A673 (cell line): ENCODE measurements around the gene IGF1R. TPM values are rescaled to one million over a fixed set of nuclear protein-coding genes. Genes with fewer than 3 reads are reported as not detected.

ENCODE experiments used
- BruUV-seq: library from RNA; stranded (reverse); fragments of 400-500 nt; replicated peaks from 2 replicates; lab custom pipeline; 2021; lab: Mats Ljungman, UMichigan
- CTCF ChIA-PET: fragments of 300-600 bp; sonication (Branson Sonifier 250); formaldehyde crosslinking; loops from one replicate; lab custom pipeline; 2022; ENCODE audit warnings: antibody characterized with exemption; lab: Charles Lee
- POLR2A ChIA-PET: fragments of 300-600 bp; sonication (Branson Sonifier 250); formaldehyde crosslinking; loops from one replicate; lab custom pipeline; 2022; ENCODE audit warnings: antibody characterized with exemption; ENCODE audit not compliant: low non-redundant PET; lab: Charles Lee
- DNase-seq: peaks from one replicate; pipeline ENCODE4 v3.0.0-alpha.2; 2015; ENCODE audit warnings: low spot score
- H3K27ac ChIP-seq: fragments of 200-600 bp; sonication (generic); 2 replicates; pipeline ENCODE4 v1.5.1; 2016; ENCODE audit warnings: mixed run types, low read depth, mild to moderate bottlenecking, mixed read lengths, antibody characterized with exemption, low read length; ENCODE audit not compliant: poor library complexity, severe bottlenecking
- H3K27me3 ChIP-seq: fragments of 200-600 bp; sonication (generic); replicated peaks from 2 replicates; pipeline ENCODE4 v1.6.1; 2017; ENCODE audit warnings: mixed run types, low read depth, mild to moderate bottlenecking, mixed read lengths, antibody characterized with exemption, low read length; ENCODE audit not compliant: insufficient read depth, poor library complexity
- H3K36me3 ChIP-seq: fragments of 200-600 bp; sonication (generic); 2 replicates; pipeline ENCODE4 v1.6.1; 2016; ENCODE audit warnings: mixed run types, mild to moderate bottlenecking, mixed read lengths, antibody characterized with exemption, low read length; ENCODE audit not compliant: insufficient read depth, poor library complexity, severe bottlenecking
- H3K4me1 ChIP-seq: fragments of 200-600 bp; sonication (generic); 2 replicates; pipeline ENCODE4 v1.6.1; 2017; ENCODE audit warnings: mixed run types, mild to moderate bottlenecking, mixed read lengths, antibody characterized with exemption, low read length; ENCODE audit not compliant: insufficient read depth, poor library complexity, severe bottlenecking
- H3K4me3 ChIP-seq: fragments of 200-600 bp; sonication (generic); 2 replicates; pipeline ENCODE4 v1.5.1; 2016; ENCODE audit warnings: low read depth, mixed run types, mild to moderate bottlenecking, mixed read lengths, low read length; ENCODE audit not compliant: poor library complexity, severe bottlenecking
- H3K9me3 ChIP-seq: fragments of 200-600 bp; sonication (generic); 2 replicates; pipeline ENCODE4 v1.6.1; 2016; ENCODE audit warnings: mixed run types, low read depth, mild to moderate bottlenecking, mixed read lengths, antibody characterized with exemption, low read length; ENCODE audit not compliant: poor library complexity, severe bottlenecking
- EZH2 ChIP-seq: fragments of 200-600 bp; sonication (generic); IDR thresholded peaks from 2 replicates; pipeline ENCODE4 v1.6.1; 2017; ENCODE audit warnings: borderline replicate concordance, low read depth, mild to moderate bottlenecking, mixed read lengths, antibody characterized with exemption, low read length; ENCODE audit not compliant: poor library complexity, severe bottlenecking
- intact Hi-C: fragments of 100-400 bp; cut with micrococcal nuclease; formaldehyde crosslinking; loops from one replicate; pipeline ENCODE4 v1.10.0; 2022; ENCODE audit not compliant: unreplicated experiment
- total RNA-seq: library from RNA; stranded (reverse); gene quantifications from 2 replicates; pipeline ENCODE4 v1.2.3, GENCODE V29; 2021
- TF ChIP-seq, protein P1 (sequence below): fragments of 300-800, 200-600 bp; sonication (generic); conservative IDR thresholded peaks from 2 replicates; pipeline ENCODE4 v1.5.1; 2017; ENCODE audit warnings: low read depth, mild to moderate bottlenecking, antibody characterized with exemption, low read length, moderate library complexity, mixed read lengths

Gene IGF1R
- total RNA-seq, 1 experiment from 2014 or later: 34.9 TPM

DNA sequence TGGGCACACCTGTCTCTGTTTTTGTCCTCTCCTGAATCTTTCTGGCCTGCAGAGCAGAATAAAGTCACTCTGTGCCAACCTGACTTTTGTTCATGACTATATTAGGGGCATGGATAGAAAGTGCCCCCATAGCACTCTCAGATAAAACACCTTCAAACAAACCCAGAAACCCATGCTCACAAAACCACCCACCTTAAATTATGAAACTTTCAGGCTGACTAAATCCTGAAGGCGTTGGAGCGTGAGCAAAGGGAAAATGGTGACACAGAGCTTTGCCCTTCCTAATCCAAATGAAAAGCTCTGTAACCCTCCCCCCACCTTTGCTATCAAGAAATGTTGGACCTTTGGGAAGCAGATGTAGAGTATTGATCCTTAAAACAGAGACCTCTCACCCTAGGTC, 138.9 kb downstream of the IGF1R start:
- BruUV-seq: no TSS peak
- TF ChIP-seq, protein P1, sequence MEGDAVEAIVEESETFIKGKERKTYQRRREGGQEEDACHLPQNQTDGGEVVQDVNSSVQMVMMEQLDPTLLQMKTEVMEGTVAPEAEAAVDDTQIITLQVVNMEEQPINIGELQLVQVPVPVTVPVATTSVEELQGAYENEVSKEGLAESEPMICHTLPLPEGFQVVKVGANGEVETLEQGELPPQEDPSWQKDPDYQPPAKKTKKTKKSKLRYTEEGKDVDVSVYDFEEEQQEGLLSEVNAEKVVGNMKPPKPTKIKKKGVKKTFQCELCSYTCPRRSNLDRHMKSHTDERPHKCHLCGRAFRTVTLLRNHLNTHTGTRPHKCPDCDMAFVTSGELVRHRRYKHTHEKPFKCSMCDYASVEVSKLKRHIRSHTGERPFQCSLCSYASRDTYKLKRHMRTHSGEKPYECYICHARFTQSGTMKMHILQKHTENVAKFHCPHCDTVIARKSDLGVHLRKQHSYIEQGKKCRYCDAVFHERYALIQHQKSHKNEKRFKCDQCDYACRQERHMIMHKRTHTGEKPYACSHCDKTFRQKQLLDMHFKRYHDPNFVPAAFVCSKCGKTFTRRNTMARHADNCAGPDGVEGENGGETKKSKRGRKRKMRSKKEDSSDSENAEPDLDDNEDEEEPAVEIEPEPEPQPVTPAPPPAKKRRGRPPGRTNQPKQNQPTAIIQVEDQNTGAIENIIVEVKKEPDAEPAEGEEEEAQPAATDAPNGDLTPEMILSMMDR: no peak
- TF ChIP-seq EZH2: no peak
- no peak for DNase-seq
- ChIA-PET CTCF (no interaction called here), POLR2A (no interaction called here)
- Histone ChIP-seq H3K4me1 (peaks cover 78% of the 10 kb centered on the region), H3K9me3 (no peaks in the 10 kb centered on the region), H3K4me3 (no peak overlapping the region), H3K36me3 (no peaks in the 10 kb centered on the region), H3K27ac (no peak overlapping the region), H3K27me3 (no peaks in the 10 kb centered on the region)
- intact Hi-C loops: no loop called here

DNA sequence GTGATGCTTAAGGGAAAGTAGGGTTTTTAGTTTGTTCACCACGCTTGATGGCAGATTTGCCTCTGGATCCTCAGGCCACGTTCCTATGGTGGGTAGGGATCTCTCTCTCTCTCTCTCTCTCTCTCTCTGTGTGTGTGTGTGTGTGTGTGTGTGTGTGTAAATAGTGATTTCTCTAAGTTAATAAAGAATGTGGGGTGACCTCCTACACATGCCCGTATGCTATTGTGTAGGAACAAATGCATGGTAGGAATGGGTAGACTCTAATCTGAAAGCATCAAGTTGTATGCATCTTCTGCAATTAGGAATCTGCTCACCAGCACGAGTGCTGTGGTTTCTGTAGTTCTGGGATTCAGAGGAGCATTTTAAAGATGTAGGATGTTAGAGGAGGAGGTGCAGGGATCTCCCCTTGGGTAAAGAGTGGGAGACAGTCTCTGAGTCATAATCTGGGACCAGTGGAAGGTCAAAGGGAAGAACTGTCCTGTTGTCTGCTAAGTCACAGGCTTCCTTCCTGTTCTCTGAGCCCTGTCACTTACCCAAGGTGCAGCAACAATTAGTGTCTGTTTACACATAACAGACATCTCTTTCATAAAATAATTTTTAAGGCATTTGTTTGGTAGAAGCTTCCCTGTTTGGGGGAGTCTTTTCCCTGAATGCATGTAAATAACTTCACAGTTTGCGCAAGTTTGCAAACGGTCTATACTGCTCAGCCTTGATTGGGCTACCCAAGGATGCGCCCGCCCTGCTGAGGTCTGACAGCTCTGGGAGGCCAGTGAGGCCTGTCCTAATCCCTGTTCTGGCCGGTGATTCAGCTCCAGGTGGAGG, 139.8 kb downstream of the IGF1R start:
- H3K4me3 ChIP-seq: no peak overlapping the region
- TF ChIP-seq EZH2: no peak
- TF ChIP-seq, protein P1: no peak
- peaks cover 79% of the 10 kb centered on the region for H3K4me1 ChIP-seq
- no peaks in the 10 kb centered on the region for H3K27me3 ChIP-seq
- no peak for DNase-seq
- no TSS peak for BruUV-seq
- ChIA-PET POLR2A (no interaction called here), CTCF (no interaction called here)
- no peaks in the 10 kb centered on the region for H3K36me3 ChIP-seq
- no peak overlapping the region for H3K27ac ChIP-seq
- intact Hi-C loops: no loop called here
- no peaks in the 10 kb centered on the region for H3K9me3 ChIP-seq

DNA sequence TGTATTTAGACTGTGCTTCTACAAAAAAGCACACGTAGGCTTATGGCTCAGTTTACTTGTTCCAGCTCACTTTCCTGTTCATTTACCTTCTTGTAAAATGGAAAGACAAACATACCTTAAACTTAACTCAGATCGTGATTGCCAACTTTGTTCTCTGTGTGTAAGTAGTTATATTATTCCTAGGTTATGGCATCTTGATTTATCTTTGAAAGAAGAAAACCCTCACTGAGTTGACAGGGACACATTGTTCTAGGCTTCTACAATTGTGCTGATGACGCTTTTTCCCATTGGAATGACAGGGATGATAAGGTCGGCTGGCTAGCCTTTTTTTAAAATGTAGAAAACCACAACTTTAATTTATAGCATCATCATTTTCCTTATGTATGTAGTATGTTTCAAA, 140.7 kb downstream of the IGF1R start:
- H3K27ac ChIP-seq: no peak overlapping the region
- ChIA-PET CTCF (no interaction called here), POLR2A (no interaction called here)
- no peak for TF ChIP-seq EZH2
- TF ChIP-seq, protein P1: no peak
- intact Hi-C loops: no loop called here
- no peak overlapping the region for H3K4me3 ChIP-seq
- DNase-seq: no peak
- H3K4me1 ChIP-seq: peaks cover 82% of the 10 kb centered on the region
- no TSS peak for BruUV-seq
- no peaks in the 10 kb centered on the region for H3K36me3 ChIP-seq
- H3K27me3 ChIP-seq: no peaks in the 10 kb centered on the region
- no peaks in the 10 kb centered on the region for H3K9me3 ChIP-seq
